GM19372 (cell line): ENCODE results near the gene GSG1.
A peak's percentile ranks its signal among the peaks of the same experiment; 100 is the strongest.
"Not testable (repeated sequence)": the region's sequence is repeated elsewhere in the genome, so short reads cannot be mapped to it uniquely, and the experiment has no call there.

Experiments used
- ATAC-seq: cut with Tn5 transposase; IDR thresholded peaks from one replicate; pipeline ENCODE4 v1.9.1; 2021; ENCODE audit warnings: mild to moderate bottlenecking, low read depth, moderate library complexity; ENCODE audit not compliant: unreplicated experiment

GSG1 gene

DNA sequence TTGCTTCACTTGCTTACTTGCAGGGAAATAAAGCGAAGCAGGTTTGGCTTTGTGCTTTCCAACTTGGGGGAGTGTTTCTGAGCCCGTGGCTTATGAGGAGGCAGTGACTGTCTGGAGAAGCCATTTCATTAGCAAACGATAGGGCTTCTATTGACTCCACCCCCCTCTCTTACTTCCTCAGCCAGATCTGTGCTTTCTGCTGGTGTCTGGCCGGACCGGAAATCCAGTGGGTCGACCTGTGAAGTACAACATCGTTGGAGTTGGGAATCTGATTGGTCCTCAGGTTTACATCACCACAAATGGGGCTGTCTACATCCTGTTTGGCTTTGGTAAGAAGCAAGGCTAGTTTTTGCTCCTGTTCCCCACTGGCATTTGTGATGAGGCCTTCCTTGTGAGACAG is 37.0 kb downstream of the GSG1 start:
- ATAC-seq: no peak

DNA sequence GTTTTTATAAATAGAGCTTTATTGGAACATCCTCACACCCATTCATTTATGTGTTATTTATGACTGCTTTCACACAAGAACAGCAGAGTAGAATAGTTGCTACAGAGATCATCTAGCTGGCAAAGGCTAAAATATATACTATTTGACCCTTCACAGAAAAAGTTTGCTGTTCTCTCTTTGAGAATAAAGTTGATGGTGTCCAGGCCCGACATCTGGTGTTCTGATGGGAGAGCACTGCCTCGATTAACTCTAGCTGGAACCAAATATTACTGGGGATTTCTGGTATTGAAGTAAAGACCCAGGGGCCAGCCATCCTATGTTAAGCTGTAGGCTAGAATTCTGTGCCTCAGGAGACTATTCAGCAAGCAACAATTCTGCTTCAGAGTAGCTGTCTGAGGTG is 37.5 kb downstream of the GSG1 start:
- ATAC-seq: no peak

DNA sequence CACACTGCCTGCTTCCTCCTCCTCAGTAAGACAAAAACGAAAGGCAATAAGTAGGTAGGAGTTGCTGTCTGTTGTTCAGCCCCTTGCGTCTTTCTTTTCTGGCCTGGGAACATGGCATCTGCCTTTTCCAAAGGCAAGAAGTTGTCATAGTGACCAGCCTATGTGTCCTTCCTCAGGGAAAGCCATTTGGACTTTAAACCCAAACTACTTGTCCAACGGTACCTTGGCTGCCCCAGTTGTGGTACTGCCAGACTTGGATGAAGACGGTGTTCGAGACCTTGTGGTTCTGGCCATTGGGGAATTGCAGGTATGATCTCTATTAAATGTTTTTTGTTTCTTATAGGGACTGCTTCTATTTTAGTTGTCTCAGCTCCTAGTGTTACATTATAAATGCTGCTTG is 40.8 kb downstream of the GSG1 start:
- ATAC-seq: no peak

DNA sequence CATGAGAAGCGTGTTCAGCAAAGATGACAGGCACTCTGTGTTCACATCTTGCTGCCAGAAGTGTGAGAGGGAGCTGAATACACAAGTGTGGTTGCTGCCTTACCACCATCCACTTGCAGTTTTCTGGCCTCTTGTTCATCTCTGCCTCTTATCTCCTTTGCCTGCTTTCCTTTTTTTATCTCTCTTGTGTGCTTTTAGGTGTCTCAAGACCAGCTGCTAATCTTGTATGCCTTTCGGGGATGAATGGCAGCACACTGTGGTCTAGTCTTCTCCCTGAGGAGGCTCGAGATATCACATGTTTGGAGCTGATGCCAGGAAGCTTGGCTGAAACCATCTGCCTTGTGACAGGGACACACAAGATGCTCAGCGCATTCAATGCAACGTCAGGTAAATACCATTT is 42.1 kb downstream of the GSG1 start:
- ATAC-seq: no peak

DNA sequence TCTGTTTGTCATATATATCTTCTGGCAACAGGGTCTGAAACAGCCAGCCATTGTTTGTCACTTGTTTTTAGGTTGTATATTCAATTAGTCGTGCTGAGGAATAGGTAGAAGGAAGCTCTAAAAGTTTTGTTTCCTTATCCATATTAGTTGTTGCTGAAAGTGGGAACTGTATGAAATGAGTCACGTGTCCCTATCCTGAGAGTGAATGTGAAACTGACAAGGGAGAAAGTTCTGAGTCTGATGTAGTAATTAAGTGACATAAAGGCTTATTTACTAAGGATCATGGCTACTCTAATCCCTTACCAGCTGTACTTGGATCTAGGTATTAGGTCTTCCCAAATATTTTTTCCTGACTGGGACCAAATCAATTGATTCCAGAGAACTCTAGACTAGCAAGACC is 42.9 kb downstream of the GSG1 start:
- no peak for ATAC-seq

DNA sequence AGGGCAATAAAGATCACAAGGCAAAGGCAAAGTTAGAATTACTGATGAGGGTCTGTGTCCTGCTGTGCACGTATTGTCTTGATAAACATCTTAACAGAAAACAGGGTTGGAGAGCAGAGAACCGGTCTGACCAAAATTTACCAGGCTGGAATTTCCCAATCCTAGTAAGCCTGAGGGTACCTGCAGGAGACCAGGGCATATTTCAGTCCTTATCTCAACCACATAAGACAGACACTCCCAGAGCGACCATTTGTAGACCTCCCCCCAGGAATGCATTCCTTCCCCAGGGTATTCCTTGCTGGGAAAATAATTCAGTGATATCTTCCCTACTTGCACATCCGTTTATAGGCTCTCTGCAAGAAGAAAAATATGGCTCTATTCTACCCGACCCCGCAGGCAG is 49.9 kb downstream of the GSG1 start:
- ATAC-seq: not testable (repeated sequence)

DNA sequence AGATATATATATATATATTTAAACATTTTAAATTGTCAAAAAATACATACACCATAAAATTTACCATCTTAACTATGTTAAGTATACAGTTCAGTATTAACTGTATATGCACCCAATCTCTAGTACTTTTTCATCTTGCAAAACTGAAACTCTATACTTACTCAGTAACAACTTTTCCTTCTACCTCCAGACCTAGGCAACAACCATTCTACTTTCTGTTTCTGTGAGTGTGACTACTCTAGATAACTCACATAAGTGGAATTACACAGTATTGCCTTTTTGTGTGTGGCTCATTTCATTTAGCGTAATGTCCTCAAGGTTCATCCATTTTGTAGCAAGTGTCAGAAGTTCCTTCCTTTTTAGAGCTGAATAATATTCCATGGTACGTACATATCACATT is 51.0 kb downstream of the GSG1 start:
- no peak for ATAC-seq

DNA sequence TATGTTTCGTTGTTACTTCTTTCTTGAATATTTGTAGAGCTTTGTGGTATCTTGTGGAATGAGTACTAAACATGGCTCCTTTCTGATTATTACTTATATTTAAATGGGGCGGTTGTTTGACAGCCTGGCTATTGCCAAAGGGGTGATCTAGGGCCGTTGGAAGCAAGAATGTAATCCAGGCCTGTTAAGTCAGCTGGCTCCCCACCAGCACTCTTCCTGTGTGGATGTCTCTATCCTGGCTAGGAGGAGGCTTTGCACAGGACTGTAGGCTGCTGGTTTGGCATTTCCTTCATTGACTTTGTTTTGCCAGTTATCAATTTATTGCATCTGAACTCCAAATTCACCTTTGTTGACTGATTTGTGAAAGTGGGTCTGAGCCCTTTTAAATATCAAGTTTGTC is 53.7 kb downstream of the GSG1 start:
- no peak for ATAC-seq

DNA sequence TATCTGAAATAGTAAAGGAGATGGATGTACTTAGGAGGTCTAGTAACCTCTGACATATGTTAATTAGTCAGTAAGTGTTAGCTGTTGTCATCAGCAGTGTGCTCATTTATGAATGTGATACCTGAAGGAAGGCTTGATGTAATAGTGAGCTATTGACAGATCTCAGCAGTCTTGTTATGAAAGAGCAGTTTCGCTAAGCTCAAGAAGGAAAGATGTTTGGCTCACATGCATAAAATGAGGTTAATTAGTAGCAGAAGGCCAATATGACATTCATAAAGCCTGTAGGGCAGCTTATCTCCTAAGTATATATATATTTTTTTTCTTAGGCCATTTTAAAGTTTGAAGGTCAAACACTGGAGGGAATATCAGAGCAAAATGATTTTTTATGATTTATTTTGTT is 56.5 kb downstream of the GSG1 start:
- ATAC-seq: no peak

DNA sequence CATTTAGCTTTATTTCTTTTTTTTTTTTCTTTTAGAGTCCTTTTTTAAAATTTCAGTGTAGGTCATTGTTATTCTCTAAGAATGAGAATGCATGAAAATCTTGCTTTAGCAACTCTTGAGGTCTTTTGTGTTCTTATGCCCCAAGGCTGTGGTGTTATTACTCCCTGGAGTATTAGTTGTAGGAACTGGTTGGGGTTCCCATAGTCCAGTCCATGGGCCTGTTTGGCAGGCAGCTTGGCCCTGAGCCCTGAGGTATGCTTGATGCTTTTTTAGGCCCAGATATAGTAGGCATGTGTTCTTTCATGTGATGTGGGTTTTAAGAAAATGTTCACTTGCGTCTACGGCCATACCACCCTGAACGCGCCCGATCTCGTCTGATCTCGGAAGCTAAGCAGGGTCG is 57.7 kb downstream of the GSG1 start:
- ATAC-seq: no peak

DNA sequence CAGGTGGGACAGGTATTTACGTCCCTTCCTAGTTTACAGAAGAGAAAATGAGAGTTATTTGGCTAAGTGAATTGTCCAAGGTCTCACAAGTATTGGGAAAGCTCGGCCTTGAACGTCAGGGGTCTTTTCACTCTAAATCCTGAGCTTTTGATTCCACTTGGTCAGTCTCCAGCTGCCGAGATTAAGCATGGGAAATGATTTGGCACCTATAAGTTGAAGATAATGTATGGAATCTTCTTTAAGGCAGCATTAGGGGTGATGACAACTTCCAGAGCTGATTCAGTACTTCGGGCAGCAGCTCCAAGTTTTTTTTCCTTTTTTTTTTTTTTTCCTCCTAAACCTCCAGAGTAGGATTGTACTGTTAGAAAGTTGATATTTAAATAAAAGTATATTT is 58.6 kb downstream of the GSG1 start:
- ATAC-seq: no peak

DNA sequence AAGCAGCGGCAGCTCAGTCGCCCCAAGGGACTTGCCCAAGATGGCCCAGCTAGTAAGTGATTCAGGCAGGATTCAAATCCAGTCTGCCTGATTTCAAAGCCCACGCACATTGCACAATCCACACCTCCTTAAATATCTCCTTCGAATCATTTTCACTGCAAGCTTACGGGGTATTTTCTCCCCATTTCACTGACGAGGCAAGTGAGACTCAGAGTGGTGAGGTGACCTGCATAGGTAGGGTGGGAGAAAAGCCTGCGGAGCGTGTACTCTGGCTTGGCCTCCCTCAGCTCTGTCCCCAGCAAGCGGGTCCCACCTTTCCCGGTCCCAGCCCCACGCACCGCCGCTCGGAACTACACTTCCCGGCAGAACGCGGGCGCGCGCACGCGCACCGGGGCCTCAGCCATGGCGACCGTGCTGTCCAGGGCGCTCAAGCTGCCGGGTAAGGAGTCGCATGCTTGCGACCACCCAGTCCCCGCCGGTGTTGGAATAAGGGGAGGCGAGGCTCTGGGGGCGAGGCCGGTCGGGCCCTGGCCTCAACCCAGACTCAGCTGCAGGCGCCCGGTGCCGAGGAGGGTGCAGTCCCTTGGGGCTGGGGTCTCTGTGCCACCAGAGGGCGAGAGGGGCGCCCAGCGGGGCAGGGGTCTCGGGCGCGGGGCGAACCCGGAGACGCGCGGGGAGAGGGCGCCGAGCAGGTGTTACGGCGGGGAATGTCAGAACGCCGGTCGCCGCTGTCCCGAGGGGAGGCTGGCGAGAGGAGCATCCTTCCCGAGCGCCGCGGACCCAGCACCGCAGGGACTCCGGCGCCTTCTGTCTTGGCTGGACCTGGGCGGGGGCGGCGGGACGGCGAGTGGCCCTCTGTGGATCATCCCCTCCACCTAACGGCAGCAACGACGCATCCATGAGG is 59.2 kb downstream of the GSG1 start, which contains the start of gene FAM234B:
TSS of gene FAM234B (plus strand) at position 380 of the 904 bp plus-strand sequence. CDS start at position 403, 23 bp downstream.
- peak; percentile 89 for ATAC-seq

DNA sequence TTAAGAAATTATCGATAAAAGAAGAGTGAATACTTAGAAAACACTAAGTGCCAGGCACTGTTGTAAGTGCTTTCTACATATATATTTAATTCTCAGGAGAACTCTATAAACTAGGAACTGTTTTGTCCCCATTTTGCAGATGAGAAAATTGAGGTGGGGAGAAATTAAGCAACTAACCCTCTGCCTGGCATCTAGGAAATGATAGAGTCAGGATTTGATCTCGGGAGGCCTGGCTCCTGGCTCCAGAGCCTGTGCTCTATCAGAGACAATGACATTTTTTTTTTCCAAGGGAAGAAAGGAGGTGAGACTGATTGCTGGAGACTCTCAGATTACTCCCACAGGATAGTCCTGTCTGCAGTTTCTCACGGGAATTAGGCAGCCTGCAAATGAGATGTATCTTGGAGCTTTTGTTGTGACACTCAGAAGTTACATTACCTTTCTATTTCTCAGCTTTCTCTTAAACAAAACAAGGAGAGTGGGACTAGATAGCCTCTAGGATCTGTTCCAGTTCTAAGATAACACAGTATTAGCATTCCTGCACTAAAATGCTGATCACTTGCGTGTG is 60.7 kb downstream of the GSG1 start:
- ATAC-seq: no peak

DNA sequence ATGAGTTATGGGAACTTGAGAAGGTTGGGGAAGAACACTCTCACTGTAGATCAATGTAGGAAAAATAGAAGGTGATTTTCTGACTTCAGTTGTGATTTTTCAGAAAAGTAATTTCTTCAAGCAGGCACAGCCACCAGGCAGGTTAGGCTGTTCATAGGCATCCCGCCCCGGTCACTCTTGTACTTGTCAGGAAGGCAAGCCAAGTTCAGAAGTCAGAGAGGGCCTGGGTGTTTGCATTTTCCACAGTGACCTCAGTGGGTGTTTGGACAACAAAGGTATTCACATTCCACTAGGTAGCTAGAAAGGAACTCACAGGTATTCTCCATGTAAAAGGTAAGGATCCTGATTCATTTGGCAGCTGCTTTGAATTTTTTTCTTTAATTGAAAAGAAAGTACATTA is 62.2 kb downstream of the GSG1 start:
- ATAC-seq: no peak

DNA sequence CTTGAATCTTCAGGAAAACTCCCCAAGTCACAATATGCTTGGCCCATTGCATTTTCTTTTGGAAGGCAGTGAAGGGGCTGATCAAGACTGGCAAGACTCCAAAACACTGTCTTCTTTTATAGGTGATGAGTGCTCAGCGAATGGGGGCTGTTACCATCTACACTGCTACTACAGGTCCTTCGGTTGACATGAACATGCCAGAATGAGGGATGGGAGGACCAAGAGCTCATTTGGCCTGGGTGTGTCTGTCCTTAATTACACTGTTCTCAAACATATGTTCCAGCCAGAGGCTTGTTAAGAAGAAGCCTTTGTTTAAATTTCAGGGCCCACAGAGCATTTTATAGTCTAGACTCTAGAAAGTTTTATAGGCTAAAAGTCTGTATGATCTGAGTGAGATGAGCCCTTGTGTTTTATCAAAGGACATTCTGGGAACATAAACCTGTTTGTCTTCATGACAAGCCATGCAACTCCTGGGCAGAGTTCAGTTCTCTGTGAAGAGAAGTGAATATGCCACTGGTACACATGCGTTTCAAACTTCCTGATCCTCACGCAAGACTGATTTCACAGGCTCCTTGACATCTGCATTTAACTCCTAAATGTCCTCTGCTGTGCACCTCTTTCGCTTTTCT is 64.0 kb downstream of the GSG1 start:
- no peak for ATAC-seq

DNA sequence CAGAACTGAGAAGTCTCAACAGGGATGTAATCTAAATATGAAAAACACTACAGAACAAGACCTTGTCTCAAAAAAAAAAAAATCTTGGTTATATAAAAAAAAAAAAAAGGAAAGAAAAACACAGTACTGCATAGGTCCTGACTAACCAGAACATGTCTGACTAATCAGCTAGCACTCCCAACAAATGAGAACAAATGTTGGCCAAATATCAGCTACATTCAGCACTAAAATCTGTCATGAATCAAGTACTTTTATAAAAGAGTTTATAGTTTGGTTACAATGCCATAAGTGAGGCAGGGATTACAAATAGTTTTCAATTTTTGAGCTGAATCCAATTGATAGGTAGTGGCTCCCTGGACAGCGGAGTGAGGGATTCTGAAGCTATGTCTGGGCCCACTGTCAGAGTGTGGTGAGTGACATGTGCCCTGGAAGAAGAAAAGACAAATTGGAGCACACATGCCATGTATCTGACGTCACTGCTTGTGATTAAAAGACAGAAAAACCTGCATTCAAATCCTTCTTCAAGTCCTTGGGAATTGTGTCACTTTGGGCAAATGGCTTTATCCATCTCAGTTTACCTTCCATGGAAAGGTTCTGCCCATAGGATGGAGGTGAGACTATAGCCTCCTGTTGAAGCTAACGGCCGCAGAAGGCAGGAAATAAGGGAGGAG is 64.8 kb downstream of the GSG1 start:
- no peak for ATAC-seq

DNA sequence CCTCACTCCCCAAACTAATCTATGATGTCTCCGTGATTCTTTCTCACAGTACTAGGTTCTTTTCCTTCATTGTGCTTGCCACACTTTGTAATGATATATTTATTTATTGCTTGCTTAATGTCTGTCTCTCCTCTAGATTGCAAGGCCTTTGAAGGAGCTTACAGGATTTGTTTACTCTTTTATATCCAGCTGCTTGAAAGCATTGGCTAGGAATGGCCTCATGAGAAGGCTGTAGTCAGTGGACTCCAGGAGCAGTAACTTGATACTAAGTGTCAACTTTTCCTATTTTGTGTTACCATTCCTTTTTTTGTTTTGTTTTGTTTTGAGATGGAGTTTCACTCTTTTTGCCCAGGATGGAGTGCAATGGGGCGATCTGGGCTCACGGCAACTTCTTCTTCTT is 66.6 kb downstream of the GSG1 start:
- no peak for ATAC-seq

DNA sequence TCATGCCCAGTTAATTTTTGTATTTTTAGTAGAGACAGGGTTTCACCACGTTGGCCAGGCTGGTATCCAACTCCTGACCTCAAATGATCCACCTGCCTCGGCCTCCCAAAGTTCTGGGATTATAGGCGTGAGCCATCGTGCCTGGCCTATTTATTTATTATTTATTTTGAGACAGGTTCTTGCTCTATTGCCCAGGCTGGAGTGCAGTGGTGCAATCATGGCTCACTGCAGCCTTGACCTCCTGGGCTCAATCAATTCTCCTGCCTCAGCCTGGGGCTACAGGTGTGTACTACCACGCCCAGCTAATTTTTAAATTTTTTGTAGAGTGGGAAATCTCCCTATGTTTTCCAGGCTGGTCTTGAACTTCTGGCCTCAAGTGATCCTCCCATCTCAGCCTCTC is 68.1 kb downstream of the GSG1 start:
- not testable (repeated sequence) for ATAC-seq
